Sigmoid colon (tissue), 7 donors: ENCODE data around the gene SCMH1. TPM values are rescaled to one million over a fixed set of nuclear protein-coding genes. Genes with fewer than 3 reads are reported as not detected.

ENCODE experiments used
- DNase-seq: peaks from one replicate; pipeline ENCODE4 v3.0.0-alpha.2; 2019
- H3K27ac ChIP-seq, 4 donors: fragments of 200-600 bp; sonication (generic); one replicate each; pipeline ENCODE4 v1.5.1; 2016 to 2019; ENCODE audit warnings: mild to moderate bottlenecking in 1 of 4
- H3K27me3 ChIP-seq, 3 donors: fragments of 200-600 bp; sonication (generic); one replicate each; pipeline ENCODE4 v1.5.1; 2019; ENCODE audit warnings: mild to moderate bottlenecking in 1 of 3
- H3K36me3 ChIP-seq, 4 donors: fragments of 200-600 bp; sonication (generic); one replicate each; pipeline ENCODE4 v1.5.1; 2016 to 2019
- H3K4me1 ChIP-seq, 4 donors: fragments of 200-600 bp; sonication (generic); one replicate each; pipeline ENCODE4 v1.5.1; 2017 to 2019
- H3K4me3 ChIP-seq, 4 donors: fragments of 200-600 bp; sonication (generic); one replicate each; pipeline ENCODE4 v1.5.1; 2017 to 2019; ENCODE audit warnings: mild to moderate bottlenecking in 2 of 4, moderate library complexity in 1 of 4
- H3K9me3 ChIP-seq, 4 donors: fragments of 200-600 bp in 3 of 4; sonication (generic) in 3 of 4; one replicate each; pipeline versions ENCODE4 v1.5.1 to v1.6.1; 2013 to 2019
- EP300 ChIP-seq, 4 donors: sonication (generic); formaldehyde crosslinking; IDR thresholded peaks; one replicate each; pipeline ENCODE4 v1.6.1; 2017; ENCODE audit warnings: antibody characterized with exemption in 4 of 4
- POLR2A ChIP-seq, 2 donors: fragments of 450-650 bp; IDR thresholded peaks; one replicate each; pipeline ENCODE4 v1.6.1; 2016; ENCODE audit warnings: antibody characterized with exemption in 2 of 2, mild to moderate bottlenecking in 2 of 2, moderate library complexity in 2 of 2
- POLR2AphosphoS5 ChIP-seq, 4 donors: sonication (generic); formaldehyde crosslinking; IDR thresholded peaks; one replicate each; pipeline ENCODE4 v1.6.1; 2017; ENCODE audit warnings: antibody characterized with exemption in 4 of 4
- WGBS, 2 donors: extraction: QIAGEN DNeasy Blood & Tissue Kit; methylation state at CpG; one replicate each; pipeline ENCODE4 v1.1.7; 2013; 5-methylcytosine and 5-hydroxymethylcytosine counted together
- intact Hi-C: fragments of 100-400 bp; cut with DNase I; formaldehyde crosslinking; loops from one replicate; pipeline ENCODE4 v1.15.1; 2023
- polyA plus RNA-seq, 3 donors: library from polyadenylated mRNA; stranded (reverse); fragments of 200-250 nt; gene quantifications; one replicate each; pipeline ENCODE4 v1.2.3, GENCODE V29; 2013
- total RNA-seq, 4 donors: library from RNA; depleted of rRNA; stranded (reverse); fragments of >200 nt; gene quantifications; one replicate each; pipeline ENCODE4 v1.1.0, GENCODE V29; 2016
- TF ChIP-seq, protein P1 (sequence below), 4 experiments: fragments of 450-650 bp in 3 of 4; fragments of 200-600 bp in 1 of 4; IDR thresholded peaks; one replicate each; pipeline ENCODE4 v1.5.1; 2016 to 2019; ENCODE audit warnings: antibody characterized with exemption in 4 of 4, mild to moderate bottlenecking in 3 of 4, moderate library complexity in 2 of 4
- donor health status: healthy with polysubstance abuse.
- donor health status: Bipolar disorder and iron deficiency.
- donor health status: healthy.

Gene SCMH1
- total and polyA plus RNA-seq, 7 donors = 10.2 to 95.8 (median 52.4) TPM

DNA sequence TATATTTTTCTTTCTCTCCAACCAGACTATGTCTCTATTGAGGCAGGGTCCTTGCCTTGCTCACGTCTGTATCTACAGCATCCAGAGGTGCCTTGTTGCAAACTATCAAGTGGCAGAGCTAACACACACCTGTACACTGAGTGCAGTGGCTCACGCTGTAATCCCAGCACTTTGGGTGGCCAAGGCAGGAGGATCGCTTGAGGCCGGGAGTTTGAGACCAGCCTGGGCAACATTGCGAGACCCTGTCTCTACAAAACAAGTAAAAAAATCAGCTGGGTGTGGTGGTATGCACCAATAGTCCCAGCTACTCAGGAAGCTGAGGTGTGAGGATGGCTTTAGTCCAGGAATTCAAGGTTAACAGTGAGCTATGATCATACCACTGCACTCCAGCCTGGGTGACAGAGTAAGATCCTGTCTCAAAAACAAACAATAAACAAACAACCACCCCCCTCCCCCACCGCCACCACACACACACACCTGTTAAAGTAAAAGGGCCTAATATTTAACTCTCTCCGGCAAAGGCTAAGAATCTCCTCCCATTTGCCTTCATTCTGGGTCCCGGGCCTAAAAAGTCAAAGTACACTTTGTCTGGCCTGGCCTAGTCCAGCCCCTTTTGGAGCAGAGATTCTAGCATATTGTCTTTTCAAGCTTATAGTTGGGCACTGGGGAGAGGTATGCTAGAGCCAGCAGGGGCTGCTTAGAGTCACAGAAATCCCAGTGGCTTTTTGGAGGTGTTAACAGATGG lies 211.1 kb downstream of the SCMH1 start:
- no peak overlapping the region for H3K4me3 ChIP-seq
- no peak for DNase-seq
- intact Hi-C loops = no loop called here

DNA sequence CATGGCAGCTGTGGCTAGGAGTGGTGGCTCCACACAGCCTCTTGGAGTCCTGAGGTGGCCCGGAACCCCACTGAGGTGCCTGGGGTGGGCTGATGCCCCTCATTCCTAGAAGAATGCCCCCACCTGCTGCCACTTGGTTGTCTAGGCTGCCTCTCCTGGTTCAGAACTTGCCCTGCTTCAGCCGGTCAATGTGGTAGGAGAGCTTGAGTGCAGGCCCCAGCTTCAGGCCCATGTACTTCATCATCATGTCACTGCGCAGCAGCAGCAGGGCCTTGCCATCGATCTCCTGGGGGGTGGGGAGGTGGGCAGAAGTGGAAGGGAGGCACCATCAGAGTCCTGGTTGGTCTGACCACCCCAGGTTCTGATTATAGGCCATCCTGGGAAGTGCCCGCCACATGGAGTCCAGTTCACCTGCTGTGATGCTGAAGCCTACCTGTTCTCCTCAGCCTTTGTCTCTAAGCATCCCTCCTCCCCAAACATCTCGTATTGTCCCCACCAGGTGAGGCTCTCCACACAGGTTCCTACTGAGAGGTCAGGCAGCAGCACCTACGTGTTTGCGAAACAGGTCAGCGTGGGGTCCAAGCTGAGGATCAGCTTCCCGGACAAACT lies 214.0 kb downstream of the SCMH1 start:
- H3K4me3 ChIP-seq = no peak overlapping the region

More for the DNA sequence above, 211.1 kb downstream of the SCMH1 start:
- peaks cover 14 to 92% (median 39%) of the 10 kb centered on the region in 4 donors for H3K36me3 ChIP-seq
- no peaks in the 10 kb centered on the region for H3K9me3 ChIP-seq
- 86 to 91% methylated on average over 8 of the region's 8 CpGs for WGBS, 2 donors
- TF ChIP-seq POLR2A (IDR thresholded peaks at IDR 0.05) (no peak), EP300 (IDR thresholded peaks at IDR 0.05) (no peak), POLR2AphosphoS5 (IDR thresholded peaks at IDR 0.05) (no peak)
- TF ChIP-seq, protein P1, sequence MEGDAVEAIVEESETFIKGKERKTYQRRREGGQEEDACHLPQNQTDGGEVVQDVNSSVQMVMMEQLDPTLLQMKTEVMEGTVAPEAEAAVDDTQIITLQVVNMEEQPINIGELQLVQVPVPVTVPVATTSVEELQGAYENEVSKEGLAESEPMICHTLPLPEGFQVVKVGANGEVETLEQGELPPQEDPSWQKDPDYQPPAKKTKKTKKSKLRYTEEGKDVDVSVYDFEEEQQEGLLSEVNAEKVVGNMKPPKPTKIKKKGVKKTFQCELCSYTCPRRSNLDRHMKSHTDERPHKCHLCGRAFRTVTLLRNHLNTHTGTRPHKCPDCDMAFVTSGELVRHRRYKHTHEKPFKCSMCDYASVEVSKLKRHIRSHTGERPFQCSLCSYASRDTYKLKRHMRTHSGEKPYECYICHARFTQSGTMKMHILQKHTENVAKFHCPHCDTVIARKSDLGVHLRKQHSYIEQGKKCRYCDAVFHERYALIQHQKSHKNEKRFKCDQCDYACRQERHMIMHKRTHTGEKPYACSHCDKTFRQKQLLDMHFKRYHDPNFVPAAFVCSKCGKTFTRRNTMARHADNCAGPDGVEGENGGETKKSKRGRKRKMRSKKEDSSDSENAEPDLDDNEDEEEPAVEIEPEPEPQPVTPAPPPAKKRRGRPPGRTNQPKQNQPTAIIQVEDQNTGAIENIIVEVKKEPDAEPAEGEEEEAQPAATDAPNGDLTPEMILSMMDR (IDR thresholded peaks at IDR 0.05) = no peak
- H3K27me3 ChIP-seq = no peaks in the 10 kb centered on the region
- no peaks in the 10 kb centered on the region for H3K4me1 ChIP-seq
- H3K27ac ChIP-seq = no peak overlapping the region

DNA sequence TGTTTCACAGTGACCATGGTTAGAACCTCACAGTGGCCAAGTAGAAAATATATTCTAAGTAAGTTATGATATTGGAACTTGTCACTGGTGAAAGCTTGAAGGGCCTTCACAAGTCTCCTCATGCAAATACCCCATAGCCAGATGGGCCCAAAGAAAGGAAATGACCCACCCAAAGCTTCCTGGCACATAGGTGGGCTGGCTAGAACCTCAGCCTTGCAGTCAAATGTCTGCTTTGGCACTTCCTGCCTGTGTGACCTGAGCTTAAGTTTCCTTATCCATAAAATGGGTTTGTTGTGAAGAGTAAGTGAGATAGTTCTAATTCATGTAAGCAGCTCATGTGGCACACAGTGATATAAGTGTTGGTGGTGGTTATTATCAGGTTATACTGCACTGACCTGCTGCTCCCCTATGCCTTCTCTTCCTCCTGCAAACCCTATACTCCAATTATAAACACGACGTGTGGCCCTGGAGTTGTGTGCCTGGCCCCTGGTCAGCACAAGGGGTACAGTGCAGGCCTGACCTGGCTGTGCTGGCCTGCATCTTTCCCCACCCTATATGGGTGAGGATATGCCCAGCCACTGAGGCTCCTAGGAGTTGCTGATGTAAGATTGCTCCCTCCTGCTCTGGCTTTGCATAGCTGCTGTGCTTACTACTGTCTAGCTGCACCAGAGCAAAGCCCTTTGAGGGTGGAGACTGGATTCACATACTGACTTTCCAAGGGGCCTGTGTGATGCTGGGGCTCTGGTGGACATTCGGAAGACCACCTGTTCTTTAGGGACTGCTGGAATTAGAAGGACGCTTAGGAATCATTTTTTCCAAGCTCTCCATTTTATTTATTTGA lies 215.9 kb downstream of the SCMH1 start:
- WGBS, 2 donors = 95 to 97% methylated on average over 4 of the region's 4 CpGs
- Histone ChIP-seq H3K36me3 (peaks cover 10 to 60% (median 17%) of the 10 kb centered on the region in 4 donors), H3K27ac (no peak overlapping the region), H3K4me3 (no peak overlapping the region), H3K27me3 (no peaks in the 10 kb centered on the region), H3K4me1 (peaks cover 0 to 11% (median 7%) of the 10 kb centered on the region in 4 donors), H3K9me3 (no peaks in the 10 kb centered on the region)
- intact Hi-C loops = loop anchor here (10.0 kb wide), 1 partner anchor 209 kb away; no protein-coding TSS in a partner anchor
- TF ChIP-seq EP300 (IDR thresholded peaks at IDR 0.05) (no peak), POLR2A (IDR thresholded peaks at IDR 0.05) (no peak), POLR2AphosphoS5 (IDR thresholded peaks at IDR 0.05) (peak in 2 of 4 donors; percentile 5 to 12)
- TF ChIP-seq, protein P1 (IDR thresholded peaks at IDR 0.05) = no peak
- DNase-seq = no peak

More for the DNA sequence above, 214.0 kb downstream of the SCMH1 start:
- H3K36me3 ChIP-seq = peaks cover 10 to 79% (median 31%) of the 10 kb centered on the region in 4 donors
- no peaks in the 10 kb centered on the region for H3K9me3 ChIP-seq
- whole genome bisulfite sequencing, 2 donors = 98% methylated on average over 10 of the region's 10 CpGs
- no peaks in the 10 kb centered on the region for H3K4me1 ChIP-seq
- H3K27me3 ChIP-seq = no peaks in the 10 kb centered on the region
- TF ChIP-seq EP300 (IDR thresholded peaks at IDR 0.05) (no peak), POLR2AphosphoS5 (IDR thresholded peaks at IDR 0.05) (no peak), POLR2A (IDR thresholded peaks at IDR 0.05) (no peak)
- TF ChIP-seq, protein P1 (IDR thresholded peaks at IDR 0.05) = no peak
- intact Hi-C loops = loop anchor here (10.0 kb wide), 1 partner anchor 207 kb away; no protein-coding TSS in a partner anchor
- no peak for DNase-seq
- no peak overlapping the region for H3K27ac ChIP-seq

DNA sequence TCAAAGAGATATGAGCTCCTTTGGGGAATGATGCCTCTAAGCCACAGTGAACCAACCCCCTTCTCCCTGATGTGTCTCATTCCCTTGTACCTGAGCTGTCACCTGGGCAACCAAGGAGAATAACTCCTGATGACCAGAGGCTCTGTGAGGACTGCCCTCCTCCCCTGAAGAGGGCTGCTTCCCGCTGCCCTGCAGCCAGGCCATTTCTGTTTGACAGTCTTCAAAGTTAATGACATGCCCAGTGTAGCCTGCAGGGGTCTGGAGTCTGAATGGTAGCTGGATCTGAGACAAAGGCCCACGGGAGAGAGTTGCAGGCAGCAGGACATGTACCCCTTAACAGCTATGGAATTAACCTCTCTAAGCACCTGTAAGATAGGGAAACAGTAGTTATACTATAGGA lies 217.2 kb downstream of the SCMH1 start:
- WGBS, 2 donors = 83 to 87% methylated on average over 2 of the region's 2 CpGs
- Histone ChIP-seq H3K4me1 (peaks cover 0 to 11% (median 7%) of the 10 kb centered on the region in 4 donors), H3K36me3 (peaks cover 7 to 47% (median 11%) of the 10 kb centered on the region in 4 donors), H3K9me3 (no peaks in the 10 kb centered on the region), H3K27ac (no peak overlapping the region), H3K4me3 (no peak overlapping the region), H3K27me3 (no peaks in the 10 kb centered on the region)
- TF ChIP-seq, protein P1 (IDR thresholded peaks at IDR 0.05) = no peak
- TF ChIP-seq POLR2A (IDR thresholded peaks at IDR 0.05) = no peak
- no peak for TF ChIP-seq EP300 (IDR thresholded peaks at IDR 0.05)
- TF ChIP-seq POLR2AphosphoS5 (IDR thresholded peaks at IDR 0.05) = no peak
- intact Hi-C loops = loop anchor here (10.0 kb wide), 1 partner anchor 210 kb away; no protein-coding TSS in a partner anchor
- no peak for DNase-seq
